PC-3 (cell line): Measurements from ENCODE around the gene DNM1.

ENCODE experiments used
- EZH2 ChIP-seq: fragments of 300-600 bp; sonication (generic); IDR thresholded peaks from one replicate; pipeline ENCODE4 v1.6.1; 2017; ENCODE audit warnings: antibody characterized with exemption, mild to moderate bottlenecking, low read length; ENCODE audit not compliant: unreplicated experiment
- TF ChIP-seq, protein P1 (sequence below): fragments of 300-600 bp; sonication (generic); conservative IDR thresholded peaks from 2 replicates; pipeline ENCODE4 v1.5.1; 2017; ENCODE audit warnings: antibody characterized with exemption, low read depth, mild to moderate bottlenecking, low read length

- TF ChIP-seq, protein P1, sequence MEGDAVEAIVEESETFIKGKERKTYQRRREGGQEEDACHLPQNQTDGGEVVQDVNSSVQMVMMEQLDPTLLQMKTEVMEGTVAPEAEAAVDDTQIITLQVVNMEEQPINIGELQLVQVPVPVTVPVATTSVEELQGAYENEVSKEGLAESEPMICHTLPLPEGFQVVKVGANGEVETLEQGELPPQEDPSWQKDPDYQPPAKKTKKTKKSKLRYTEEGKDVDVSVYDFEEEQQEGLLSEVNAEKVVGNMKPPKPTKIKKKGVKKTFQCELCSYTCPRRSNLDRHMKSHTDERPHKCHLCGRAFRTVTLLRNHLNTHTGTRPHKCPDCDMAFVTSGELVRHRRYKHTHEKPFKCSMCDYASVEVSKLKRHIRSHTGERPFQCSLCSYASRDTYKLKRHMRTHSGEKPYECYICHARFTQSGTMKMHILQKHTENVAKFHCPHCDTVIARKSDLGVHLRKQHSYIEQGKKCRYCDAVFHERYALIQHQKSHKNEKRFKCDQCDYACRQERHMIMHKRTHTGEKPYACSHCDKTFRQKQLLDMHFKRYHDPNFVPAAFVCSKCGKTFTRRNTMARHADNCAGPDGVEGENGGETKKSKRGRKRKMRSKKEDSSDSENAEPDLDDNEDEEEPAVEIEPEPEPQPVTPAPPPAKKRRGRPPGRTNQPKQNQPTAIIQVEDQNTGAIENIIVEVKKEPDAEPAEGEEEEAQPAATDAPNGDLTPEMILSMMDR = no peak
- no peak for TF ChIP-seq EZH2
Measured at GRCh38 chr9:128247226-128247803, 44.1 kb downstream of the DNM1 start.
